HCT116 (cell line): Measurements from ENCODE around the gene ACSL3. TPM values are rescaled to one million over a fixed set of nuclear protein-coding genes. Genes with fewer than 3 reads are reported as not detected.

Experiments
- ATAC-seq: fragments of 200-7000 bp; cut with Tn5 transposase; 2 replicates; pipeline ENCODE4 v1.9.1; 2020; ENCODE audit warnings: mild to moderate bottlenecking, moderate library complexity
- BruUV-seq: library from RNA; stranded (reverse); fragments of 400-500 nt; replicated peaks from 2 replicates; lab custom pipeline; 2021; lab: Mats Ljungman, UMichigan
- CTCF ChIA-PET: fragments of 300-600 bp; sonication (Branson Sonifier 250); formaldehyde crosslinking; loops from one replicate; lab custom pipeline; 2021; ENCODE audit warnings: antibody characterized with exemption; lab: Charles Lee
- POLR2A ChIA-PET: fragments of 300-600, 350-600 bp; sonication (Branson Sonifier 250); formaldehyde crosslinking; loops from one replicate; lab custom pipeline; 2021; ENCODE audit warnings: antibody characterized with exemption; lab: Charles Lee
- RAD21 ChIA-PET, 2 experiments: fragments of 300-600 bp; sonication (Branson Sonifier 250); formaldehyde crosslinking; loops; one replicate each; lab custom pipeline; 2023; ENCODE audit warnings: low total read pairs in 2 of 2; ENCODE audit not compliant: uncharacterized antibody in 2 of 2, unreplicated experiment in 2 of 2, low non-redundant PET in 1 of 2; lab: Charles Lee
- DNase-seq: peaks from one replicate; pipeline ENCODE4 v3.0.0-alpha.2; 2010; ENCODE audit warnings: low read depth, low spot score
- H2AFZ ChIP-seq: fragments of 200-600 bp; shearing (Covaris generic), sonication (generic); 2 replicates; pipeline ENCODE4 v1.6.1; 2017; ENCODE audit warnings: low read depth, mixed run types, mixed read lengths, antibody characterized with exemption, low read length; ENCODE audit not compliant: poor library complexity, severe bottlenecking
- H3K27ac ChIP-seq: 2 replicates; pipeline ENCODE4 v1.5.1; 2012; ENCODE audit warnings: low read depth, low read length
- H3K27me3 ChIP-seq: fragments of 200-600 bp; sonication (generic); 2 replicates; pipeline ENCODE4 v1.6.1; 2016; ENCODE audit warnings: mixed run types, low read length, mixed read lengths; ENCODE audit not compliant: insufficient read depth
- H3K36me3 ChIP-seq, 2 experiments: fragments of 200-500 bp in 1 of 2; fragments of 200-600 bp in 1 of 2; sonication (Bioruptor generic) in 1 of 2; sonication (generic) in 1 of 2; 2 replicates each; pipeline versions ENCODE4 v1.5.1 to v1.6.1; 2014 to 2016; ENCODE audit warnings: low read length in 2 of 2, inconsistent platforms in 1 of 2, mixed read lengths in 1 of 2, mixed run types in 1 of 2; ENCODE audit not compliant: insufficient read depth in 2 of 2, control insufficient read depth in 1 of 2
- H3K4me1 ChIP-seq, 2 experiments: fragments of 200-600 bp in 1 of 2; sonication (generic) in 1 of 2; 2 replicates each; pipeline versions ENCODE4 v1.5.1 to v1.6.1; 2012 to 2017; ENCODE audit warnings: low read length in 2 of 2, inconsistent platforms in 1 of 2, mild to moderate bottlenecking in 1 of 2, mixed read lengths in 1 of 2, mixed run types in 1 of 2, moderate library complexity in 1 of 2; ENCODE audit not compliant: insufficient read depth in 2 of 2, control insufficient read depth in 1 of 2
- H3K4me2 ChIP-seq: fragments of 200-600 bp; sonication (generic); 2 replicates; pipeline ENCODE4 v1.6.1; 2017; ENCODE audit warnings: mixed run types, low read length, mixed read lengths
- H3K4me3 ChIP-seq, 2 experiments: fragments of 200-600 bp in 1 of 2; sonication (generic) in 1 of 2; replicated peaks in 1 of 2; 2 replicates each; pipeline ENCODE4 v1.5.1; 2011 to 2016; ENCODE audit warnings: low read length in 2 of 2, control low read depth in 1 of 2, low read depth in 1 of 2, mild to moderate bottlenecking in 1 of 2, mixed read lengths in 1 of 2, mixed run types in 1 of 2
- H3K79me2 ChIP-seq: fragments of 200-600 bp; sonication (generic); 2 replicates; pipeline ENCODE4 v1.6.1; 2017; ENCODE audit warnings: mild to moderate bottlenecking, mixed run types, low read length, moderate library complexity, mixed read lengths; ENCODE audit not compliant: insufficient read depth
- H3K9ac ChIP-seq: fragments of 200-600 bp; sonication (generic); 2 replicates; pipeline ENCODE4 v1.6.1; 2016; ENCODE audit warnings: low read length, mixed read lengths
- H3K9me2 ChIP-seq: fragments of 200-600 bp; sonication (generic), shearing (Covaris generic); 2 replicates; pipeline ENCODE4 v1.6.1; 2017; ENCODE audit warnings: mixed run types, mild to moderate bottlenecking, moderate library complexity; ENCODE audit not compliant: insufficient read depth
- H3K9me3 ChIP-seq, 2 experiments: fragments of 200-500 bp in 1 of 2; fragments of 200-600 bp in 1 of 2; sonication (Bioruptor generic) in 1 of 2; sonication (generic) in 1 of 2; 2 replicates each; pipeline ENCODE4 v1.6.1; 2014 to 2017; ENCODE audit warnings: low read length in 2 of 2, mixed read lengths in 2 of 2, inconsistent platforms in 1 of 2, low read depth in 1 of 2, mild to moderate bottlenecking in 1 of 2, mixed run types in 1 of 2, moderate library complexity in 1 of 2; ENCODE audit not compliant: control insufficient read depth in 1 of 2, insufficient read depth in 1 of 2
- H4K20me1 ChIP-seq: fragments of 200-600 bp; sonication (generic), shearing (Covaris generic); 2 replicates; pipeline ENCODE4 v1.6.1; 2017; ENCODE audit warnings: mixed run types, mild to moderate bottlenecking, moderate library complexity; ENCODE audit not compliant: insufficient read depth
- ATF3 ChIP-seq: IDR thresholded peaks from 2 replicates; pipeline ENCODE4 v1.6.1; 2012
- CBX3 ChIP-seq: IDR thresholded peaks from 2 replicates; pipeline ENCODE4 v1.6.1; 2012; ENCODE audit warnings: low read depth
- CEBPB ChIP-seq: IDR thresholded peaks from 2 replicates; pipeline ENCODE4 v1.6.1; 2012; ENCODE audit warnings: low read depth
- EGR1 ChIP-seq: IDR thresholded peaks from 2 replicates; pipeline ENCODE4 v1.6.1; 2012; ENCODE audit warnings: low read depth
- FOSL1 ChIP-seq: IDR thresholded peaks from 2 replicates; pipeline ENCODE4 v1.6.1; 2012; ENCODE audit warnings: low read depth
- JUND ChIP-seq: IDR thresholded peaks from 2 replicates; pipeline ENCODE4 v1.6.1; 2012
- POLR2A ChIP-seq: IDR thresholded peaks from 2 replicates; pipeline ENCODE4 v1.7.0; 2011; ENCODE audit warnings: borderline replicate concordance; ENCODE audit not compliant: insufficient read depth, insufficient read length; ENCODE audit errors: extremely low read depth
- SRF ChIP-seq: IDR thresholded peaks from 2 replicates; pipeline ENCODE4 v1.6.1; 2012; ENCODE audit warnings: low read depth
- TCF7L2 ChIP-seq: IDR thresholded peaks from 2 replicates; pipeline ENCODE4 v1.7.0; 2011; ENCODE audit warnings: borderline replicate concordance, inconsistent platforms; ENCODE audit not compliant: insufficient read depth, insufficient read length; ENCODE audit errors: extremely low read depth
- ZNF274 ChIP-seq: fragments of 200-500 bp; sonication (Bioruptor generic); IDR thresholded peaks from 2 replicates; pipeline ENCODE4 v1.6.1; 2014; ENCODE audit warnings: mild to moderate bottlenecking, low read depth, low read length, inconsistent platforms
- intact Hi-C: fragments of 100-400 bp; cut with micrococcal nuclease; formaldehyde crosslinking; loops from 2 replicates; pipeline ENCODE4 v1.10.0; 2022
- total RNA-seq: library from RNA; stranded (reverse); gene quantifications from one replicate; pipeline ENCODE4 v1.2.1, GENCODE V29; 2021; ENCODE audit not compliant: unreplicated experiment
- TF ChIP-seq, protein P1 (sequence below): IDR thresholded peaks from 2 replicates; pipeline ENCODE4 v1.6.1; 2011; ENCODE audit warnings: mild to moderate bottlenecking, low read length, moderate library complexity; ENCODE audit not compliant: insufficient replicate concordance; ENCODE audit errors: extremely low read depth

The ACSL3 gene
- total RNA-seq, 1 experiment from 2014 or later, result 142 TPM

GRCh38 chr2:222835823-222836151, 25.0 kb upstream of the ACSL3 start:
- H3K27me3 ChIP-seq, result no peaks in the 10 kb centered on the region
- H4K20me1 ChIP-seq, result no peaks in the 10 kb centered on the region
- H3K79me2 ChIP-seq, result no peaks in the 10 kb centered on the region
- H3K4me3 ChIP-seq, result no peak overlapping the region
- H3K9me3 ChIP-seq, result no peaks in the 10 kb centered on the region
- ChIA-PET POLR2A (no interaction called here), CTCF (interaction anchor here (1.1 kb wide), 1 partner anchor 68 kb away, joined by 3 read pairs; no protein-coding TSS in a partner anchor), RAD21 (no interaction called here)
- H3K9ac ChIP-seq, result no peak overlapping the region
- intact Hi-C loops, result no loop called here
- ATAC-seq, result no peak
- H3K4me1 ChIP-seq, result no peaks in the 10 kb centered on the region
- no peaks in the 10 kb centered on the region for H3K36me3 ChIP-seq
- no TSS peak for BruUV-seq
- TF ChIP-seq ATF3 (no peak), TCF7L2 (no peak), FOSL1 (no peak), EGR1 (no peak), CBX3 (no peak), ZNF274 (no peak), CEBPB (no peak), JUND (no peak), POLR2A (no peak), SRF (no peak)
- TF ChIP-seq, protein P1, sequence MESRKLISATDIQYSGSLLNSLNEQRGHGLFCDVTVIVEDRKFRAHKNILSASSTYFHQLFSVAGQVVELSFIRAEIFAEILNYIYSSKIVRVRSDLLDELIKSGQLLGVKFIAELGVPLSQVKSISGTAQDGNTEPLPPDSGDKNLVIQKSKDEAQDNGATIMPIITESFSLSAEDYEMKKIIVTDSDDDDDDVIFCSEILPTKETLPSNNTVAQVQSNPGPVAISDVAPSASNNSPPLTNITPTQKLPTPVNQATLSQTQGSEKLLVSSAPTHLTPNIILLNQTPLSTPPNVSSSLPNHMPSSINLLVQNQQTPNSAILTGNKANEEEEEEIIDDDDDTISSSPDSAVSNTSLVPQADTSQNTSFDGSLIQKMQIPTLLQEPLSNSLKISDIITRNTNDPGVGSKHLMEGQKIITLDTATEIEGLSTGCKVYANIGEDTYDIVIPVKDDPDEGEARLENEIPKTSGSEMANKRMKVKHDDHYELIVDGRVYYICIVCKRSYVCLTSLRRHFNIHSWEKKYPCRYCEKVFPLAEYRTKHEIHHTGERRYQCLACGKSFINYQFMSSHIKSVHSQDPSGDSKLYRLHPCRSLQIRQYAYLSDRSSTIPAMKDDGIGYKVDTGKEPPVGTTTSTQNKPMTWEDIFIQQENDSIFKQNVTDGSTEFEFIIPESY, result no peak
- H3K4me2 ChIP-seq, result no peak overlapping the region
- no peaks in the 10 kb centered on the region for H3K9me2 ChIP-seq
- DNase-seq, result no peak
- no peak overlapping the region for H3K27ac ChIP-seq
- H2AFZ ChIP-seq, result no peak overlapping the region
